Endometrial microvascular endothelial cells (primary cell): ENCODE data around the gene CTRB2. TPM values are rescaled to one million over a fixed set of nuclear protein-coding genes. Genes with fewer than 3 reads are reported as not detected.

Source experiments
- in situ Hi-C: cut with HindIII; loops from 2 replicates; pipeline ENCODE4 v1.10.0; 2017; ENCODE audit warnings: low sequenced_read_pairs, low pct_unique_long_range_greater_than_20kb; ENCODE audit errors: inconsistent ontology term
- total RNA-seq: library from RNA; depleted of rRNA; stranded (reverse); fragments of >200 nt; gene quantifications from one replicate; pipeline ENCODE4 v1.2.3, GENCODE V29; 2015; ENCODE audit errors: inconsistent ontology term

Gene CTRB2
- total RNA-seq, 1 donor from 2014 or later, result not detected

- in situ Hi-C loops, result loop anchor here (25.0 kb wide), 1 partner anchor 143 kb away; no protein-coding TSS in a partner anchor
Measured at GRCh38 chr16:75244225-75244809, 37.4 kb upstream of the CTRB2 start.

- in situ Hi-C loops, result loop anchor here (25.0 kb wide), 1 partner anchor 144 kb away; no protein-coding TSS in a partner anchor
Measured at GRCh38 chr16:75243667-75244224, 36.8 kb upstream of the CTRB2 start.

GRCh38 chr16:75242436-75243078 lies 35.6 kb upstream of the CTRB2 start:
- in situ Hi-C loops, result loop anchor here (25.0 kb wide), 1 partner anchor 145 kb away; no protein-coding TSS in a partner anchor

GRCh38 chr16:75241955-75242354 lies 35.0 kb upstream of the CTRB2 start:
- in situ Hi-C loops, result loop anchor here (25.0 kb wide), 1 partner anchor 145 kb away; no protein-coding TSS in a partner anchor

GRCh38 chr16:75241412-75241811 lies 34.5 kb upstream of the CTRB2 start:
- in situ Hi-C loops, result loop anchor here (25.0 kb wide), 1 partner anchor 146 kb away; no protein-coding TSS in a partner anchor

DNA sequence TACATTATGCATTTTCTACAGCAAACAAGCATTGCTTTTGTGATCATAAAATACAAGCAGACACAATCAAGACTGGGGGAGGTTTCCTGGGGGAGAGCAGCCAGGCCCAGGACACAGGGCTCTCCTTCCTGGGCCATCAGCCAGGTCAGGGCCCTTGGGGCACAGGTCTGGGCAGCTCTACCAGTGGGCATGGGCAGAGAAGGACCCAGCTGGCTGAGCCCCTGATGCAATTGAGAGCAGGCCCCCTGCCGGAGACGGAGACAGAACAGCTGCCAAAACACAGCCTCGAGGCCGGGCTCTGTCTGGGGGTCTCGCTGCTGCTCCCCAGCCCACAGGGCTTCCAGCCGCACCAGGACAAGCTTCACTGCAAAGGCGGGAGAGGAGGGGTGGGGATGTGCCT lies 33.7 kb upstream of the CTRB2 start:
- in situ Hi-C loops, result loop anchor here (25.0 kb wide), 1 partner anchor 147 kb away; no protein-coding TSS in a partner anchor

DNA sequence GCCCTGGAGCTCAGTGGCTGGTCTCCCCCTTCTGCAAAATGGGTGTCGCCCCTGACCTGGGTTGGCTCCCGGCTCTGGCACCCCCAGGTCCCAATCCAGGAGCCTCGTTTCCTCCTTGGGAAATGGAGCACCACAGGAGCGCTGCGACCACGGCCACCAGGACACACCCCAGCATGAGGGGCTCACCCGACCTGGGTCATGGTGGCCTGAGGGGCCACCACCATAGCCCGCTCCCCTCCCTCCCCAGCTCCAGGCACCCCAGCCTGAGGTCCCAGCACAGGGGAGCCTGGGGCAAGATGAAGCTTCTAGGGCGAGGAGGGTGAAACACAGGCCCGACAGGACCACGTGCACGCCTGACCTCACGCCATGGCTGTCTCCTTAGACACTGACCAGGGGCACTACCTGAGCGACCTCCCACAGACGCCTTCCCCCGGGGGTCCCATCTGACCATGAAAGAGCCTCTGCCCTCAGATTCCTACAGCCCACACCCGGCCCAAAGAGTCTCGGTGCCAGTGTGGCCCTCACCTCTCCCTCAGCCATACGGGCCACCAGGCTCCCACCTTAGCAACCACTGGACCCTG lies 32.7 kb upstream of the CTRB2 start:
- in situ Hi-C loops, result loop anchor here (25.0 kb wide), 1 partner anchor 148 kb away; no protein-coding TSS in a partner anchor

- in situ Hi-C loops, result loop anchor here (25.0 kb wide), 1 partner anchor 148 kb away; no protein-coding TSS in a partner anchor
Measured at GRCh38 chr16:75238853-75239541, 32.0 kb upstream of the CTRB2 start.

GRCh38 chr16:75238132-75238852 lies 31.3 kb upstream of the CTRB2 start:
- in situ Hi-C loops, result loop anchor here (25.0 kb wide), 1 partner anchor 149 kb away; no protein-coding TSS in a partner anchor

GRCh38 chr16:75237398-75238131 lies 30.6 kb upstream of the CTRB2 start:
- in situ Hi-C loops, result loop anchor here (25.0 kb wide), 1 partner anchor 150 kb away; no protein-coding TSS in a partner anchor

DNA sequence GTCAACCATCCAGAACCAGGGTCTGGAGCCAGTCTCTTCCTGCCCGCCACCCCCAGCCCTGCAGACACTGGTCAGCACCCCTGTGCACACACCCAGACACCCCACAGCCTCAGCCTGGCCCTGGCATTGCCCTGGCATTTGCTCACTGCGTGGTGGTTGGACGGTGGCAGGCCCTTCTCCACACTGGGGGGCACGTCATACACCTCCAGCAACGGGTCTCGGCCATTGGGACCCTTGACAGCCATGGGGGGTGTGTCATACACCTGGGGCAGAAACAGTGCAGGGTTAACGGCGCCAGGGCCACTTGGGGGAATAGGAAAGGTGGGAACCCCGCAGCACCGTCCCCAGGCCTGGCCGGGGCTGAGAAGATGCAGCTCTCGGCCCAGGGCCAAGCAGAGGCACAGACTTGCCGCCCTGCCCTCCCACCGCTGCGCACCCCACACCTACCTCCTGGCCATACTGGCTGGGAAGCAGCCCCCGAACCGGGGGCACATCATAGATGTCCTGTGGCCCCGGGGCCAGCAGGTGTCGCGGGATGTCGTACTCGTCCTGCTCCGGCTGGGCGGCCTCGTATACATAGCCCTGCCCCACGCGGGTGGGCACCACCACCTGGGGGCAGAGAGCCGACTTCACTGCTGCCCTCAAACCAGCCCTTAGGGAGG lies 29.9 kb upstream of the CTRB2 start:
- in situ Hi-C loops, result loop anchor here (25.0 kb wide), 1 partner anchor 150 kb away; no protein-coding TSS in a partner anchor

GRCh38 chr16:75236232-75236631 lies 29.3 kb upstream of the CTRB2 start:
- in situ Hi-C loops, result loop anchor here (25.0 kb wide), 1 partner anchor 151 kb away; no protein-coding TSS in a partner anchor

- in situ Hi-C loops, result loop anchor here (25.0 kb wide), 1 partner anchor 152 kb away; no protein-coding TSS in a partner anchor
Measured at GRCh38 chr16:75235721-75236193, 28.8 kb upstream of the CTRB2 start.

- in situ Hi-C loops, result loop anchor here (25.0 kb wide), 1 partner anchor 152 kb away; no protein-coding TSS in a partner anchor
Measured at GRCh38 chr16:75234856-75235696, 28.1 kb upstream of the CTRB2 start.

DNA sequence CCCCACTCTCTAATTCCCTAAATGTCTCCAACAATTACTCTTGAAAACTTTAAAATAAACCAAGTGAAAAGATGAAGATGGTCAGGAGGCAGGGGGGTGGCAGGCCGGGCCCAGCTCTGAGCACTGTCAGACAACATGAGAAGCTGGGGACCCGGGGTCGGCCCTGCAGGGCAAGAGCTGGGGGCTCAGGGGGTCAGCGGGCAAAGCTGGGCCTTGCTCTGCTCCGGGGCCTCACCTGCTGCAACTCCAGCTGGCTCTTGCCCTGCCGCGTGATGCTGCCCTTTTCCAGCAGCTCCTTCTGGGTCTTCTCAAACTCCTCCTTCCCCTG lies 26.6 kb upstream of the CTRB2 start:
- in situ Hi-C loops, result loop anchor here (25.0 kb wide), 1 partner anchor 154 kb away; no protein-coding TSS in a partner anchor

GRCh38 chr16:75231570-75231969 lies 24.6 kb upstream of the CTRB2 start:
- in situ Hi-C loops, result loop anchor here (25.0 kb wide), 1 partner anchor 156 kb away; no protein-coding TSS in a partner anchor
